Right kidney (tissue), 9 donors: ENCODE results near the gene SULT1E1.

Experiments
- DNase-seq: peaks from one replicate; pipeline ENCODE4 v3.0.0-alpha.2; 2016
- long read RNA-seq, 8 donors: transcript quantifications; one replicate each; lab custom pipeline, GENCODE V29; 2026

SULT1E1 gene, protein sequence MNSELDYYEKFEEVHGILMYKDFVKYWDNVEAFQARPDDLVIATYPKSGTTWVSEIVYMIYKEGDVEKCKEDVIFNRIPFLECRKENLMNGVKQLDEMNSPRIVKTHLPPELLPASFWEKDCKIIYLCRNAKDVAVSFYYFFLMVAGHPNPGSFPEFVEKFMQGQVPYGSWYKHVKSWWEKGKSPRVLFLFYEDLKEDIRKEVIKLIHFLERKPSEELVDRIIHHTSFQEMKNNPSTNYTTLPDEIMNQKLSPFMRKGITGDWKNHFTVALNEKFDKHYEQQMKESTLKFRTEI
- long read RNA-seq, donor 1, transcript SULT1E1-201 (8 exons, 1,780 nt), result major isoform, 151 of 228 reads
- long read RNA-seq, donor 1, transcript SULT1E1-202 (5 exons, 913 nt), result minor isoform, 10 of 228 reads
- long read RNA-seq, donor 1, partial matches to known transcripts, result 59 of 228 reads
- long read RNA-seq, donor 1, other reads (novel, unspliced or antisense), result 8 of 228 reads
- long read RNA-seq, donor 2, transcript SULT1E1-201 (8 exons, 1,780 nt), result major isoform, 86 of 99 reads
- long read RNA-seq, donor 2, partial matches to known transcripts, result 11 of 99 reads
- long read RNA-seq, donor 2, other reads (novel, unspliced or antisense), result 0 of 99 reads
- long read RNA-seq, donor 3, transcript SULT1E1-201 (8 exons, 1,780 nt), result major isoform, 55 of 76 reads
- long read RNA-seq, donor 3, partial matches to known transcripts, result 15 of 76 reads
- long read RNA-seq, donor 3, other reads (novel, unspliced or antisense), result 5 of 76 reads
- long read RNA-seq, donor 4, transcript SULT1E1-201 (8 exons, 1,780 nt), result major isoform, 59 of 94 reads
- long read RNA-seq, donor 4, partial matches to known transcripts, result 31 of 94 reads
- long read RNA-seq, donor 4, other reads (novel, unspliced or antisense), result 0 of 94 reads
- long read RNA-seq, donor 5, transcript SULT1E1-201 (8 exons, 1,780 nt), result major isoform, 86 of 109 reads
- long read RNA-seq, donor 5, partial matches to known transcripts, result 15 of 109 reads
- long read RNA-seq, donor 5, other reads (novel, unspliced or antisense), result 5 of 109 reads
- long read RNA-seq, donor 6, transcript SULT1E1-201 (8 exons, 1,780 nt), result major isoform, 76 of 105 reads
- long read RNA-seq, donor 6, partial matches to known transcripts, result 20 of 105 reads
- long read RNA-seq, donor 6, other reads (novel, unspliced or antisense), result 6 of 105 reads
- long read RNA-seq, donor 7, transcript SULT1E1-202 (5 exons, 913 nt), result minor isoform, 5 of 227 reads
- long read RNA-seq, donor 7, transcript SULT1E1-201 (8 exons, 1,780 nt), result major isoform, 146 of 227 reads
- long read RNA-seq, donor 7, partial matches to known transcripts, result 66 of 227 reads
- long read RNA-seq, donor 7, other reads (novel, unspliced or antisense), result 10 of 227 reads
- long read RNA-seq, donor 8, transcript SULT1E1-201 (8 exons, 1,780 nt), result major isoform, 102 of 134 reads
- long read RNA-seq, donor 8, partial matches to known transcripts, result 28 of 134 reads
- long read RNA-seq, donor 8, other reads (novel, unspliced or antisense), result 0 of 134 reads

DNA sequence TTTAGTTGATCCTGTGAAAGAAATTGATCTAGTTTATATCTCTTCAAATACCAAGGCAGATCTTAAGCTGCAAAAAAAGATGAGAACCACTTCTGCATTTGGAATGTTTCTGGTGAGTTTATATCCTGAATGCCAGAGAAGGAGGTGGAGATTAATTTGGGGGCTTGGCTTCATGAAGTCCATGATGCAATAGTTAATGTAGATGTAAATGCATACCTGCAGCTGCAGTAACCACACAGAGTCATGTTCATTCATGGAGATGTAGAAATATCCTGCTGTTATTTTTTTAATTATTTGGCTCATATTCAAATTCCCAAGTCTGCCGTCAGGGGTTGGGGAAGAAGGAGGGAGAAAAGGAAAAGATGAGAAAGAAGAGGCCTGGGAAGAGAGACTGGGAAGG, at the start of gene SULT1E1:
Gene SULT1E1, minus strand, starts transcription at position 94 of the 400 bp plus-strand sequence. CDS start 2,501 bp downstream, outside the sequence.
- no peak for DNase-seq

DNA sequence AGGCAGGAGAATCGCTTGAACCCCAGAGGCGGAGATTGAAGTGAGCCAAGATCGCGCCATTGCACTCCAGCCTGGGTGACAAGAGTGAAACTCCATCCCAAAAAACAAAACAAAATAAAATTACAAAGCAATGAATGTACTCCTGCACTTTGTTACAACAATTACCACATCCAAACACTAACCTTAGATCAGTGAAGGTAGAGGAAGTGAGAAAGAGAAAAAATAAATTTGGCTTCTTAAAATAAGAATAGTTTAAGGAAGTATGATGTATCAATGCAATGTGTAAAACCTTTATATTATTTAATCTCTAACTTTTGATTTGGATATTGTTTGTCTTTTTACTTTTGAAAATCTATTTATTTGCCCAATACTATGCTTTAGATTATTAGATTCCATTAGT, 49.2 kb upstream of the SULT1E1 start:
- DNase-seq, result no peak

DNA sequence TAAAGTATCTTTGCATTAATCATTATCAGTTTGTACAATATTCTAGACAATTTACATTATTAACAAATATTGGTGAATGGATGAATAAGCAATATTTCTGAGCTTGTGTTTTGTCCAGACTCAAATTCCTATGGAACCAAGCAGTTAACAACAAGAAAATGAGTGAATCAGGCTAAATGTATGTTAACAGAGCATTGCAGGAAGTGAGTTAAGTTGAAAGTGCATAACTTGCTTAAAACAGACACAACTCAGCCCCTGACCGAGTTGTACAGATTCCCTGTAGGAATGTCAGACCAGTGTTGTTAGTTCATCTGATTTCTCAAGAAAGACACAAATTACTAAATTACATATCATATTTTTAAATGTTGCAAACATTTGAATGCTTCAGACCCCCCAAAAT, 47.2 kb upstream of the SULT1E1 start:
- no peak for DNase-seq

DNA sequence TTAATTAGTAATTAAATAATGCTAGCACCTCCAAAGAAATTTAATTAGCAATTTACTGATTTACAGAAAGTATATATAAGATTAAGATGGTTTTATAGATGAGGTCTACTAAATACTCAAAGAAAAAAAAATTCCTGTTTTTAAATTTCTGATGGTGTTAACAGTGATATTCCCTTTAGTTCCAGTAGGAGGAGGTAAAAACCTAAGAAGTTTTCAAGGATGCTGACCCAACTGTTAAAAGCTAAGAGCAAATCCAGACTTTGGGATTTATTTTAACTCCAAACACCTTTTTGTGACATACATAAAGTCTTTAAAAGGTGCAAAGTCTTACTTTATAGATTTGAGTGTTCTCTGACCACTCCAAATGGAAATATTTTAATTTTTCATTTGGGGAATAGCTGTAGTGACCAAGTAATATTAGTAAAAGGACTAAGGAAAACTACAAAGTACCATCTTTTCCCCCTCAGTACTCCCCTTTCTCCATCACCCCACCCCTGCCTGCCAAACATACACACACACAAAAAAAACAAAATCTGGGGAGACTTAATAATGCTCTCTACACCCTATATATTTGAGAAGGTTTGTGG, 36.7 kb upstream of the SULT1E1 start:
- no peak for DNase-seq

DNA sequence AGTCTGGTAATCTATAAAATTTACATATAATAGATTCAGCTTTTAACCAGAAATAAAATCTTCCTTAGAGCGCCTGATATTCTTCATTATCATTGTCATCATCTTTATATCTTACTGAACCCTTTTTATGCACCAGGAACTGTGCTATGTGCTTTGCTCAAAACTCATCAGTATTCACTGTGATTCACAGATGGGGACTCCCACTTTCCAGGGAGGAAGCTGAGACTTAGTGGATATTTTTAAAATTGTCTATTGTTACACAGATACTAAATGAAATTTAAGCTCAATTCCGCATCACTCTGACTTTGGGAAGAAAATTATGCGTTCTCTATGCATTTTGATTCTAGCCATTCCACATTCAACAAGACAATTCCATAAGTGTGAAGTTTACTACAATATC, 34.8 kb upstream of the SULT1E1 start:
- DNase-seq, result no peak

DNA sequence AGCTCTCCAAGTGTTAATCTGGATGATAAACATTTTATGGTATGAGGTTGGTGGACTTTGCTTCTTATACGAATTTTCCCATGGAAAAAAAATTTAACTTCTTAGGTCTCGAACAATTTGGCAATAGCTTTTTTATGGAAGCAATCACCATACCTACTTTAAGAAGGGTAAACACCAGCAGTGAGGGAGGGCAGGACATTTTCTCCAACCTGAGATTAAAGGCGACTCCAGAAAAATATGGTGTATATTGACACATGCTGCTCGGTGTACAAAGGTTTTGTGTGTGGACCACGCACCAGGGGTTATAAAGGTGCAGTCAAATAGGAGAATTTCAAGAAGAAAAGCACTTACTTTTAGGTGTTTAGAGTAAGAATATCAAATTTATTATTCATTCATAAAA, 34.2 kb upstream of the SULT1E1 start:
- no peak for DNase-seq

DNA sequence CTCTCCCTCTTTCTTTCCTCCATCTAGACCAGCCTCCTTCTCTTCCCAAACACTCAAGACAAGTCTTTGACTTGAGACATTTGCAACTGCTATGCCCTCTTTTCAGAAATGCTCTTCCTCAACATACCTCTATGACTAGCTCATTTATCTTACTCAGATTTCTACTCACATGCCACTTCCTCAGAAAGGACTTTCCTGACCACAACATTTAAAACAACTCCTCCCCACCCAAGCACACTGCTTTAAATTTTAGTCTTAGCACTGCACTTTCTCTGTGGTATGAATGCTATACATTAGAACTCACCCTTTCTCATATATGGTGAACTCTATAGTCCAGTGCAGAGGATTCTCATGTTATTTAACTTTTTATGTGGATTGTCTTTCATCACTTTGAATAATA, 28.4 kb upstream of the SULT1E1 start:
- DNase-seq, result no peak

DNA sequence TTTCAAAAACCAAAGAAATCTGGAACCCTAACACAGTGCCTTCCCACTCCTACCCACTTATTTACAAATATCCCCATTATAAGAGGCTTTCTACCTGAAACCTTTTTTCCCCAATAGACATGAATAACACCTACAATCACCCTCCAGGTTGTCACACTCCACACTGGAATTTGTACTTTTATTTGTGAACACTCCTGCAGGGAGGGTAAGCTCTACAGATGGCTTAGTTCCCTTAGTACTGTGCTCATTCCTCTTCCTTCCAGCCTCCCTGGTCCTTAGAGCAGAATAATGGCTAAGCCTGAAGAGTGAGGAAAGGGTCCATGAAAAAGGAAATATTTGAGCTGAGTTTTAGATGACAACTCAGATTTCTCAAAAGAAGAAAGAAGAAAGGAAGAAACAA, 22.2 kb upstream of the SULT1E1 start:
- no peak for DNase-seq

DNA sequence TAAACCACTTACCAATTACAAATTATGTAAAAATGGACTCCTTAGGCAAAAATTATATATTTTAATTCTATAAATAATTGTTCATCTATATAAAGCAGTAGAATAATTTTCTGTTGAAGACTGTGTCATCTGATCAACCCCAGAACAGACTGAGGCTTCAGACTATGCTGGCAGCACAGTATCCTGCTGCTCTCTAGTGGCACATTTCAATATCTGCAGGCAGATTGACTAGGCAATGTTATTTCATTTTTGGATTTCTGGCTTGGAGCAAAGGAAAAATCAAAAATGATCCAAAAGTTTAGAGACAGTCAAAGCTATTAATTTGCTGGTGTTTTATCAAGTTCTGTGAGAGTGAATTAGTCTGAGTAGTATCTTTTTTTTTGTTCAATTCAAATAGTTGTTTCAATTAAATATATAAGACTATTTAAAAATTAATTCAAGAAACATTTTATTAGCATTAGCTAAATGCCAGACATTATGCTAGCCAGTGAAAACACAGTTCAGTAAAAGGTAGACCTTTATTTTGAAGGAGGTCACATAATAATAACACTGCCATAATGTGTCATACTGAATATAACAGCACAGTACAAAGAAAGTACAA, 21.3 kb upstream of the SULT1E1 start:
- no peak for DNase-seq

DNA sequence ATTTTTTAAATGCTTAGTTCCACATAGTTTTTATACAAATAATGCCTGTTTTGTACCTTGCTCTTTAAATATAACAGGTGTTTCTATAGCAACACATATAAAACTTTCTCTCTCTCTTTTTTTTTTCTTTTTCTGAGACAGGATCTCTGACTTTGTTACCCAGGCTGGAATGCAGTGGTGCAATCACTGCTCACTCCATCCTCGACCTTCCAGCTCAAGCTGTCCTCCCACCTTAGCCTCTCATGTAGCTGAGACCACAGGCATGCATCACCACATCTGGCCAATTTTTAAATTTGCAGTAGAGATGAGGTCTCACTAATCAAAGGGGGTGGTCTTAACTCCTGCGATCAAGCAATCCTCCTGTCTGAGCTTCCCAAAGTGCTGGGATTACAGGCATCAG, 18.3 kb upstream of the SULT1E1 start:
- no peak for DNase-seq

DNA sequence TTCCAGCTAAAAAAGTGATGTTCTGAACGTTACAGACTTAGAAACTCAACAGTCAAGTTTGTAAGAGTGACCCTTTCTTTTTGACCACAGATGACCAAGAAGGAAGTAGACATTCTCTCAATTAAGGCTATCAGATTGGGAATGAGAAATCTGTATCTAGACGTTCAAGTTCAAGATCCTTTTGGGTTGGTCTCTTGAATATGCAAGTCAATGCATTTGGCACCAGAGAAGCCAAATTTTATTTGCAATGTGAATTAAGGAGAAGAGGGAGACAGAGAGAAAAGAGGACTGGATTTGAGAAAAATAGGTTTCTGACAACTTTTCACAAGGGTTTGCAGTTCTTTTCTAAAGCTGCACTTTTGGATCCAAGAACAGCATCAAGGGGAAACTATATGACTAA, 17.5 kb upstream of the SULT1E1 start:
- DNase-seq, result no peak

DNA sequence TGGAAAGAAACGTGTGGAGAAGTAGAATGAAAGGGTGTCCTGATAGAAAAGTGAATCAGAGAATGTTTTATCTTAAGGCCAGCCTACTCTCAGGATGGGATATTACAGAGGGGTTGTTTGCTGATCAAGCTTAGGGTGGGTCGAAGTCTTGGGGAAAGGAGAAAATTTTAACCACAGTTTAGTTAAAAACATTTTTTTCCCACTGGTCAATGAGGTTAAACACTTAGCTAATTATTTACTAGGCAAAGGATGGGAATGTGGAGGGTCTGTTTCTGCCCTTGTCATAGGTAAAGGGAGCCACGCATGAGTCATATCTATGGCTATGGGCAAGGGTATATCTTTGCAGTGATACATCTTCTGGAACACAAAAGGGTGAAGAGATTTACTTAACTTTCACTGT, 16.1 kb upstream of the SULT1E1 start:
- no peak for DNase-seq

DNA sequence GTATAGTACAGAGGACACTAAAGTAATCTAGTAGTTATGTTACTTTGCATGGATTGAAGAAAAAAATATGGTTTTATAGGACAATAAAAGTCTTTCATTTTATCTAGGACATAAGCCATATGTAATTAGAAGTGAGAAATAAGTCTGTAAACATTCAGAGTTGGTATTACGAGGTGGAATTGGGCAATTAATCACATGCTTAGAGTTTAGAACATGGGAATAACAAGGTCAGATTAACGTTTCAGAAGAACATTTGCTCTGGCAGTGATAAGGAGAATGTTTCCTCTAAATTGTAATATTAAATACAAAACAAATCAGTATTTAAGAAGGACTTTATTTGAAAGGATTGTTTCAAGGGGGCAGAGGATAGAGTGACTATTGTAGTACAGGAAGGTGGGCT, 15.6 kb upstream of the SULT1E1 start:
- no peak for DNase-seq

DNA sequence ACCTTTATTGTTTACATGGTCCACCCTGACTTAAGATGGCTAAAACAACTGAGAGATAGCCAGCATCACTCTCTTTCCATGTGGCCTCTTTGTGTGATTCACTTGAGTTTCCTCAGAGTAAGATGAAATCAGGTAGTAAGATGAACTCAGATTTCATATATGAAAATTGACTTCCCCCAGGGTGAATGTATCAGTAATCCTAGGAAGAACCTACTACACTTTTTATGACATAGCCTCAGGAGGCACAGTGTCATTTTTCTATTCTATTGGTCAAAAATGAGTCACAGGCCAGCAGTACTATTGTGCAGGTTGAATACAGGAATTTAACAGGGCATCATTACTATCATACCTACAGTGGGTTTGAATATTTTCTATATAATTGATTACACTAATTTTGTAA, 14.6 kb upstream of the SULT1E1 start:
- DNase-seq, result no peak

DNA sequence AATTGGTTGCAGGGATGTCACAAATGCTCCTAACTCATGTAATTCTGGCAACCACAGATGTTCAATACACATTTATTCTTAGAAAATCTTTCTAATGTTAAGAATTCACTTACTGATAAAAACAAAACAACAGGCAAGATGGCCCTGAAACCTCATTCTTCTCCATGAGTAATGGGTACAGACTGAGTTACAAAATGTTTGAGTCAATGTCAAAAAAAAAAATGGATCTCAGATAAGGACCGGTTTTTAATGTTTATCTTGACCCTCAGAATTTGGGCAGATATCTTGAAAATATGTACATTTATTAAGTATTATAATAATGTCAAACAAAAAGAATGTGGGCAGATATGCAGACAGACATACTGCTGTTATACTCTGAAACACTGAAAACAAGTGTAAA, 1.8 kb upstream of the SULT1E1 start:
- no peak for DNase-seq

DNA sequence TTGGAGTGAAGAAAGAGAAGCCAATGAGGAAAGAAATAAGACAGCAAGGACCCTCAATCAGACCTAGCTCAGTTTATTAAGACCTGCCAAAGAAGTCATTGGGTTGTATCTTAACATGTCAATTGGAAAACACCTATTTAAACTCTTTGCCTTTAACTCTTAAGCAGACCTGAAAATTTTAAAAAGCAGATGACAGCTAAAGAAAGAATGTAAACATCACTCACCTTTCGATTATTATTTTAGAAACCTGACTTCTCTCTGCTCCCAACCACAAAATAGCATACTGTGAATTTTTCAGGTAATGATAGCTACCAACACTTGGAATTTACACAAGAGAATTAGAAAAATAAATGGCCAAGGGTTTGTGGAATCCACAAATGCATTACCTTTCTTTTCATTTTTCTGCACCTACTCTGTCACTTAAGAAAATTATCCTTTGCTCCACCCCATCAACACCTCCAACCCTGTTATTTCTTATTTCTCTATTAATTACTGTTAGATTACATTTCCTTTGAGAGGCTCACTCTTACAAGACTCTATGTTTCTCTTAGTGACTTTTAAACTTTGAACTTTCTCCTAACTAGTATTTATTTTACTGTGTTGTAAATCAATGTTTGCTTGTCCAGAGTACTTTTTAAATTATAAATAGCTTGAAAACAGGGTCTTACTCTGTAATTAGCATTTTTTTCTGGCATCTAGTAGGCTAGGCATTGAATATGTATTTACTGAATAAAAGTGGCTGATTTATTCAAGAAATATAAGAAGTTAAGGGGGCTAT, 765 bp upstream of the SULT1E1 start:
- DNase-seq, result no peak

DNA sequence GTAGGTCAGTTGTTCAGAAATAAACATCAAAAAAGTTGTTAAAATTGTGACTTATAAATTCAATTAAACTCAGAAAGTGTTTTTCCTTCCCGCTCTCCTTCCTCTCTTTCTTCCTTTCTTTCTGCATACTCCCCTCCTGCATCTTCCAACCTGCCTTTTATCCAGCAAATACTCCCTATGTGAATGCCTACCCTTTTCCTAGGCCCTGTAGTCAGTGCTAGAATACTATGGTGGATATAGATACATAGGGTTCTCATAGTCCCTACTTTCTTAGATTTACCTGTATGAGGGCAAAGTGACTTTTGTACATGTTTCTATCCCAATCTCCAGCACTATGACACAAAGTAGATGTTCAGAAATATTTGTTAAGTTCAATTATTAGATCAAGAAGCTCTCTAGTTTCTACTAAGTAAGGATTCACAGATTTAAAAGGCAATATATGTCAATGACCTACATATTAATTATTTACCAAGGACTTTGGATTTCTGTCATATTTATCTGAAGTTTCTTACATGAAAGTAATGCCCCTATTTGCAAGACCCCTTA, 732 bp downstream of the SULT1E1 start:
- DNase-seq, result no peak

DNA sequence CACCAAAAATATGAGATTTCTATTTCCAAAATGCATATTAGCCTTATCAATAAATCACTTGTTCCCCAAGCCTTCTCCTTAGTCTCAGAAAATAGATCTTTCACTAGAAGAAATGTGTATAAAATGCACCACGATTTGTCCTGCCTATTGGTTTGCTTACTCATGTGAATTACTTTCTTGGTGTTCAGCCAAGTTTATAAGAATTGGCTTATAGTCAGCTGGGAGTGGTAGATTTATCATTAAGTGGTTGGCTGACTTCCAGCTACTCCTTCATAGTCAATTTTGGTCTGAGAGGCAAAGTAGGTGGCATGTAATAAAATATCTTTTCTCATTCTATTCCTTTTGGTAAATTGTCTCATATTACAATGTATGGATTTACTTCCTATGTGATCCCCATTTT, 1.3 kb downstream of the SULT1E1 start:
- no peak for DNase-seq

DNA sequence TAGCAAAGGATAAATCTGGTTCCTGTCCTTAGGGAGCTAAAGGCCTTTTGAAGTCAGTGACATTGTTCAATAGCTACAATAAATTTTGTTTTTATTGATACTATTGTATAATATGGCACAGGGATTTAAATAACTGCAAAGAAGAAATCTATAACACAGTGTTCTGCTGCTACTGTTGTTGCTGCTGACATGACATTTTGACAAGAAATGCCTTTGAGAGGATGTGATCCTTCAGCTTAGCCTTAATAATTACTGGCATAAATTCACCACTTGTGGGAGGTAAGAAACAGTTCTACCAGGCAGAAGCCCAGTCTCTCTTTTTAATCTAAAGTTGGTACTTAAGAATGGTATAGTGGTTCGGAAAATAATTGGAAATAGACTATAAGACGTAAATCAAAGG, 4.1 kb downstream of the SULT1E1 start:
- DNase-seq, result no peak

DNA sequence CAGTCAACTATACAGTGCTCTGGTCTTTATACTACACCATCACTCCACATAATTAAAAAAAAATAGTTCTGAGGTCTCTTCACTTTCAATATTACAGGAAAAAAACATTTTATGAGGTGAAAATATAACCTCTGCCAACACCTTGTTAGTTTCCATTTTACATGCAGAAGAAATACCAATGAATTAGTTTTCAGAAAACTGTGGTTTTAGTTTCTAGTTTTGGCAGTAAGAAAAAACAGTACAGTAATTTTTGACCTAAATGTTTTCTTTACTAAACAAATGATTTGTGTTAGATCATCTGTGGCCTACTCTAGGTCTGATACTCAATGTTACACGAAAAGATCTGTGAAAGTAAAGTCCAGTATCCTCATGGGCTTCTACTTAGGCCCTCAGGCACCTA, 10.0 kb downstream of the SULT1E1 start:
- DNase-seq, result no peak
